ENCODE results near the gene RNF213. TPM values are rescaled to one million over a fixed set of nuclear protein-coding genes. Genes with fewer than 3 reads are reported as not detected.

Gene RNF213
- total RNA-seq, 2 donors from 2014 or later = 98.8 to 136 TPM

DNA sequence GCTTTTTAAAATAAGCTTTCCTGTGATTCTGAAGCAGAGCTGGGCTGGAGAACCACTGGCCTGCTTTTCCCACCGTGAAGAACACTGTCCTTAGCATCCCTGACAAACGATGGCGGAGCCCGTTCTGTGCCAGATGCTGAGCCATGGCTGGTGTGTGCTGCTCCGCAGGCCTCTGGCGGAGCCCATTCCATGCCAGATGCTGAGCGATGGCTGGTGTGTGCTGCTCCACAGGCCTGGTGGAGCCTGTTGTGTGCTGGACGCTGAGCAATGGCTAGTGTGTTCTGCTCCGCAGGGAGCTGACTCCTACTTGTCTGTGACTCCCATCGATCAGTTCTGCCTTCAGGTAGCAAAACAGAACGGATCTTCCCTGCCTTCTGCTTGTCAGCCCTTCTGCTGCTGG is 158.6 kb downstream of the RNF213 start:
- Mint-ChIP-seq H3K4me1 (peaks cover 6% of the 10 kb centered on the region), H3K9me3 (no peaks in the 10 kb centered on the region), H3K27ac (no peak overlapping the region), H3K27me3 (ENCODE audit: insufficient read depth) (peaks cover 1% of the 10 kb centered on the region), H3K36me3 (ENCODE audit: low read depth) (peaks cover 33% of the 10 kb centered on the region), H3K4me3 (no peak overlapping the region)
- DNase-seq = no peak
- Histone ChIP-seq H3K27me3 (ENCODE audit: control insufficient read depth, insufficient read depth, low read length, poor library complexity, severe bottlenecking) (no peaks in the 10 kb centered on the region), H3K4me1 (ENCODE audit: control insufficient read depth, insufficient read depth, low read length) (no peaks in the 10 kb centered on the region), H3K9me3 (ENCODE audit: control insufficient read depth, low read length) (no peaks in the 10 kb centered on the region), H3K4me3 (ENCODE audit: low read length) (no peak overlapping the region), H3K27ac (ENCODE audit: low read depth, low read length) (no peak overlapping the region), H3K36me3 (ENCODE audit: control insufficient read depth, insufficient read depth, low read length) (peaks cover 23% of the 10 kb centered on the region), H3K9ac (ENCODE audit: extremely low read depth, low read length, poor library complexity, severe bottlenecking) (no peak overlapping the region)
- TF ChIP-seq, protein P1, sequence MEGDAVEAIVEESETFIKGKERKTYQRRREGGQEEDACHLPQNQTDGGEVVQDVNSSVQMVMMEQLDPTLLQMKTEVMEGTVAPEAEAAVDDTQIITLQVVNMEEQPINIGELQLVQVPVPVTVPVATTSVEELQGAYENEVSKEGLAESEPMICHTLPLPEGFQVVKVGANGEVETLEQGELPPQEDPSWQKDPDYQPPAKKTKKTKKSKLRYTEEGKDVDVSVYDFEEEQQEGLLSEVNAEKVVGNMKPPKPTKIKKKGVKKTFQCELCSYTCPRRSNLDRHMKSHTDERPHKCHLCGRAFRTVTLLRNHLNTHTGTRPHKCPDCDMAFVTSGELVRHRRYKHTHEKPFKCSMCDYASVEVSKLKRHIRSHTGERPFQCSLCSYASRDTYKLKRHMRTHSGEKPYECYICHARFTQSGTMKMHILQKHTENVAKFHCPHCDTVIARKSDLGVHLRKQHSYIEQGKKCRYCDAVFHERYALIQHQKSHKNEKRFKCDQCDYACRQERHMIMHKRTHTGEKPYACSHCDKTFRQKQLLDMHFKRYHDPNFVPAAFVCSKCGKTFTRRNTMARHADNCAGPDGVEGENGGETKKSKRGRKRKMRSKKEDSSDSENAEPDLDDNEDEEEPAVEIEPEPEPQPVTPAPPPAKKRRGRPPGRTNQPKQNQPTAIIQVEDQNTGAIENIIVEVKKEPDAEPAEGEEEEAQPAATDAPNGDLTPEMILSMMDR (conservative IDR thresholded peaks at IDR 0.05) = no peak
- WGBS, 2 experiments (ENCODE audit: insufficient coverage in 1 of 2, insufficient read length in 1 of 2) = 94 to 96% methylated on average over 11 of the region's 11 CpGs

DNA sequence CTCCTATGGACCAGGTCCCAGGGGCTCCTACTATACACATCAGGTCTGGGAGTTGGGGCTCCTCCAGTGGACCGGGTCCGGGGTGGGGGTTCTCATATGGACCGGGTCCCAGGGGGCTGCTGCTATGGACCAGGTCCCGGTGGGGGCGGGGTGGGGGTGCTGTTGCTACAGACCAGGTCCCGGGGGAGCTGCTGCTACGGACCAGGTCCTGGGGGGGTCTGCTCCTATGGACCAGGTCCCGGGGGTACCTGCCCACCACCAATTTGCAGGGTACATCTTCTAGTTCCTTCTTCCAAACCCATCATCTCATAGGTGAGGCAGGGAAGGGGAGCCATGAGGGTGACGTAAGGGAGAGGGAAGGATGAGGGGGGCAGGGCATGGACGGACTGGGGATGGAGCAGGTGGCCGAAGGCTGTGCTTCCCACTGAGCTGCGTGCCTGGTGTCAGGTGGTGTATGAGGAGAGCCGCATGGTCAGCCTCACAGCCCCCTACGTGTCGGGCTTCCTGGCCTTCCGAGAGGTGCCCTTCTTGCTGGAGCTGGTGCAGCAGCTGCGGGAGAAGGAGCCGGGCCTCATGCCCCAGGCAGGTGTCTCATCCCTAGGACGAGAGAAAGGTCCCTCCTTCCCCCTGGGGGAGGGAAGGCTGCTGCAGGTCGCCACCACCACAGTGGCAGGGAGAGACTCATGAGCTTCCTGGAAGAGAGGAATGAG is 160.9 kb downstream of the RNF213 start:
- H3K9me3 Mint-ChIP-seq = no peaks in the 10 kb centered on the region
- H3K36me3 Mint-ChIP-seq (ENCODE audit: low read depth) = peaks cover 30% of the 10 kb centered on the region
- Histone ChIP-seq H3K9ac (ENCODE audit: extremely low read depth, low read length, poor library complexity, severe bottlenecking) (no peak overlapping the region), H3K36me3 (ENCODE audit: control insufficient read depth, insufficient read depth, low read length) (peaks cover 23% of the 10 kb centered on the region), H3K4me1 (ENCODE audit: control insufficient read depth, insufficient read depth, low read length) (no peaks in the 10 kb centered on the region), H3K4me3 (ENCODE audit: low read length) (no peak overlapping the region), H3K27me3 (ENCODE audit: control insufficient read depth, insufficient read depth, low read length, poor library complexity, severe bottlenecking) (no peaks in the 10 kb centered on the region), H3K27ac (ENCODE audit: low read depth, low read length) (no peak overlapping the region), H3K9me3 (ENCODE audit: control insufficient read depth, low read length) (no peaks in the 10 kb centered on the region)
- TF ChIP-seq, protein P1 (conservative IDR thresholded peaks at IDR 0.05) = no peak
- no peak overlapping the region for H3K4me3 Mint-ChIP-seq
- H3K27me3 Mint-ChIP-seq (ENCODE audit: insufficient read depth) = no peaks in the 10 kb centered on the region
- H3K4me1 Mint-ChIP-seq = no peaks in the 10 kb centered on the region
- no peak overlapping the region for H3K27ac Mint-ChIP-seq
- no peak for DNase-seq
- 93 to 98% methylated on average over 6 to 20 of the region's 20 CpGs for WGBS, 2 experiments (ENCODE audit: insufficient coverage in 1 of 2, insufficient read length in 1 of 2)

DNA sequence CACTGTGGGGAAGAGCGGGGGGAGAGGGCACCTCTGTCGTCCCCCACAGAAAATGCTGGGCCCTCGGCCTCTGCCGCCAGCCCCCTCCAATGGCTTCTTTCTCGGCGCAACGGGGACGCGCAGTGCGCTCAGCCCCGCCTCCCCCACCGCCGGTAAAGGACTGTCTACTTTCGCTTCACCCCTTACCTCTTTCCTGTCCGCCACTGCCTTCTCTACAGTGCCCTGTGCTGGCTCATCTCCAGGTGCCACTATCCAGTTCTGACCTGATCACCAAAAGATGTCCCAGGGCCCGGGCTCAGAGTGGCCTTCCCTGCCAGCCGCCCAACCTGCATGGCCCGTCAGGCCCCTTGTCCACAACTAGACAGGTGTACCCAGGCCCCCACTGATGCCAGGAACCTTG is 161.6 kb downstream of the RNF213 start:
- no peaks in the 10 kb centered on the region for H3K9me3 Mint-ChIP-seq
- H3K27ac ChIP-seq (ENCODE audit: low read depth, low read length) = no peak overlapping the region
- H3K4me3 Mint-ChIP-seq = no peak overlapping the region
- H3K4me3 ChIP-seq (ENCODE audit: low read length) = no peak overlapping the region
- H3K27me3 Mint-ChIP-seq (ENCODE audit: insufficient read depth) = no peaks in the 10 kb centered on the region
- H3K36me3 ChIP-seq (ENCODE audit: control insufficient read depth, insufficient read depth, low read length) = peaks cover 17% of the 10 kb centered on the region
- WGBS, 2 experiments (ENCODE audit: insufficient coverage in 1 of 2, insufficient read length in 1 of 2) = 93 to 97% methylated on average over 17 to 18 of the region's 18 CpGs
- TF ChIP-seq, protein P1 (conservative IDR thresholded peaks at IDR 0.05) = no peak
- H3K36me3 Mint-ChIP-seq (ENCODE audit: low read depth) = peaks cover 25% of the 10 kb centered on the region
- no peaks in the 10 kb centered on the region for H3K9me3 ChIP-seq (ENCODE audit: control insufficient read depth, low read length)
- no peaks in the 10 kb centered on the region for H3K27me3 ChIP-seq (ENCODE audit: control insufficient read depth, insufficient read depth, low read length, poor library complexity, severe bottlenecking)
- peaks cover 4% of the 10 kb centered on the region for H3K4me1 Mint-ChIP-seq
- no peak overlapping the region for H3K27ac Mint-ChIP-seq
- H3K9ac ChIP-seq (ENCODE audit: extremely low read depth, low read length, poor library complexity, severe bottlenecking) = no peak overlapping the region
- DNase-seq = no peak
- H3K4me1 ChIP-seq (ENCODE audit: control insufficient read depth, insufficient read depth, low read length) = peaks cover 3% of the 10 kb centered on the region
